K562 (cell line): ENCODE results near the gene BMP6. TPM values are rescaled to one million over a fixed set of nuclear protein-coding genes. Genes with fewer than 3 reads are reported as not detected.
A peak's percentile ranks its signal among the peaks of the same experiment; 100 is the strongest.

Experiments
- BMI1 ChIP-seq: fragments of 150-350 bp; IDR thresholded peaks from 2 replicates; pipeline ENCODE4 v1.6.1; 2014; ENCODE audit warnings: low read length
- EZH2 ChIP-seq: IDR thresholded peaks from 2 replicates; pipeline ENCODE4 v1.6.1; 2012; ENCODE audit warnings: low read depth, mild to moderate bottlenecking, inconsistent platforms, low read length, borderline replicate concordance
- HMG20B ChIP-seq: fragments of 250-450 bp; sonication (Bioruptor Pico); IDR thresholded peaks from 2 replicates; pipeline ENCODE4 v1.5.0; 2021; ENCODE audit warnings: mild to moderate bottlenecking
- KDM4B ChIP-seq, 2 experiments: fragments of 450-650 bp in 1 of 2; sonication (generic) in 1 of 2; IDR thresholded peaks; 2 replicates each; pipeline ENCODE4 v1.6.1; 2016 to 2017; ENCODE audit warnings: borderline replicate concordance in 2 of 2, antibody characterized with exemption in 1 of 2, low read depth in 1 of 2, mild to moderate bottlenecking in 1 of 2
- POU5F1 ChIP-seq: fragments of 150-350 bp; IDR thresholded peaks from 2 replicates; pipeline ENCODE4 v1.6.1; 2014; ENCODE audit warnings: borderline replicate concordance, low read length, low read depth, mild to moderate bottlenecking; ENCODE audit not compliant: partially characterized antibody
- SIN3B ChIP-seq: fragments of 450-650 bp; IDR thresholded peaks from 2 replicates; pipeline ENCODE4 v1.6.1; 2017; ENCODE audit warnings: low read depth, mild to moderate bottlenecking, moderate library complexity
- SMC3 ChIP-seq: conservative IDR thresholded peaks from 2 replicates; pipeline ENCODE4 v1.6.1; 2011; ENCODE audit warnings: low read depth, low read length, improper control_type of control experiment; ENCODE audit not compliant: insufficient read depth
- SOX6 ChIP-seq: fragments of 450-650 bp; IDR thresholded peaks from 2 replicates; pipeline ENCODE4 v1.6.1; 2014; ENCODE audit warnings: mild to moderate bottlenecking
- ZNF311 ChIP-seq: fragments of 250-450 bp; sonication (Bioruptor Pico); IDR thresholded peaks from 2 replicates; pipeline ENCODE4 v1.4.0; 2020; ENCODE audit warnings: mild to moderate bottlenecking, moderate library complexity
- polyA plus RNA-seq, 8 experiments: library from polyadenylated mRNA; depleted of rRNA in 4 of 8; stranded (reverse) in 5 of 8; unstranded in 3 of 8; fragments of >200 nt; fragmentation: Nextera tagmentation in 2 of 8; fragmentation: Illumina TruSeq in 1 of 8; extraction: Ambion mirVana in 2 of 8; extraction: Trizol in 1 of 8; gene quantifications; 2 replicates each; pipeline versions ENCODE4 v1.2.1 to v1.2.3, GENCODE V29; 2011 to 2014; ENCODE audit warnings: inconsistent platforms in 1 of 8, missing spikeins in 1 of 8
- total RNA-seq, 7 experiments: library from RNA; depleted of rRNA in 6 of 7; stranded (reverse); fragments of >200 nt in 6 of 7; fragmentation: Illumina TruSeq in 2 of 7; extraction: Trizol in 2 of 7; gene quantifications; 2 replicates each; pipeline versions ENCODE4 v1.2.1 to v1.2.3, GENCODE V29; 2011 to 2021; ENCODE audit warnings: low replicate concordance in 1 of 7
- TF ChIP-seq, protein P1 (sequence below): sonication (generic); formaldehyde crosslinking; IDR thresholded peaks from 2 replicates; pipeline ENCODE4 v1.8.0; 2022; ENCODE audit warnings: mild to moderate bottlenecking, missing genetic modification reagents, borderline replicate concordance
- TF ChIP-seq, protein P2 (sequence below): fragments of 450-650 bp; IDR thresholded peaks from 2 replicates; pipeline ENCODE4 v1.6.1; 2017; ENCODE audit warnings: antibody characterized with exemption, mild to moderate bottlenecking
- TF ChIP-seq, protein P3 (sequence below): fragments of 250-450 bp; sonication (Bioruptor Pico); IDR thresholded peaks from 2 replicates; pipeline ENCODE4 v1.8.0; 2021; ENCODE audit warnings: moderate library complexity, mild to moderate bottlenecking, inconsistent platforms
- TF ChIP-seq, protein P4 (sequence below), 2 experiments: fragments of 450-650 bp in 1 of 2; sonication (generic) in 1 of 2; formaldehyde crosslinking in 1 of 2; IDR thresholded peaks in 1 of 2; conservative IDR thresholded peaks in 1 of 2; 2 replicates each; pipeline versions ENCODE4 v1.6.1 to v1.8.1; 2016 to 2023; ENCODE audit warnings: mild to moderate bottlenecking in 2 of 2, moderate library complexity in 2 of 2, inconsistent platforms in 1 of 2, missing genetic modification reagents in 1 of 2

The BMP6 gene
- total and polyA plus RNA-seq, 9 of the 15 experiments (the other 6 are each of a cell fraction or from before 2014, with no cell fraction given) = 0.01 to 0.13 (median 0.06) TPM; not detected in 3

DNA sequence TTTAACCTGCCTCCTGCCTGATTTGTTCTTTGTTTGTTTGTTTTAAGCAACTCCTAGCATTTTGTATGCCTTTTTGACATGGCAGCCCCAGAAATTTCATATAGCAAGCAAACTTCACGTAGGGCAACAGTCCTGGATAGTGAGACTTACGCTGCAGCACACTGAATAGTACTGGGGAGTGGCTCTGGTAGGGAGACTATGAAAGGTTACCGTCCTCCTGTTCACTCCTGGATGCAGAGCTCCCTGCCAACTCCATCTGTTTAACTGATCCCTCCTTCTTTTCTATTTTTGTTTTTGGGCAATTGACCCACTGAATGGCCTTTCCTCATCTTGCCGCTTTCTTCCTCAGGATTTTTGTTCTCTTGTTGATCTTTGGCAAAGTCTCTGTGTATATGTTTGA is 44.5 kb upstream of the BMP6 start (continued):
- TF ChIP-seq, protein P1, sequence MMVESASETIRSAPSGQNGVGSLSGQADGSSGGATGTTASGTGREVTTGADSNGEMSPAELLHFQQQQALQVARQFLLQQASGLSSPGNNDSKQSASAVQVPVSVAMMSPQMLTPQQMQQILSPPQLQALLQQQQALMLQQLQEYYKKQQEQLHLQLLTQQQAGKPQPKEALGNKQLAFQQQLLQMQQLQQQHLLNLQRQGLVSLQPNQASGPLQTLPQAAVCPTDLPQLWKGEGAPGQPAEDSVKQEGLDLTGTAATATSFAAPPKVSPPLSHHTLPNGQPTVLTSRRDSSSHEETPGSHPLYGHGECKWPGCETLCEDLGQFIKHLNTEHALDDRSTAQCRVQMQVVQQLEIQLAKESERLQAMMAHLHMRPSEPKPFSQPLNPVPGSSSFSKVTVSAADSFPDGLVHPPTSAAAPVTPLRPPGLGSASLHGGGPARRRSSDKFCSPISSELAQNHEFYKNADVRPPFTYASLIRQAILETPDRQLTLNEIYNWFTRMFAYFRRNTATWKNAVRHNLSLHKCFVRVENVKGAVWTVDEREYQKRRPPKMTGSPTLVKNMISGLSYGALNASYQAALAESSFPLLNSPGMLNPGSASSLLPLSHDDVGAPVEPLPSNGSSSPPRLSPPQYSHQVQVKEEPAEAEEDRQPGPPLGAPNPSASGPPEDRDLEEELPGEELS = no peak
- TF ChIP-seq SOX6 (no peak), KDM4B (IDR thresholded peaks at IDR 0.05; ENCODE audit: borderline replicate concordance in 2 of 2, low read depth in 1 of 2) (no peak), BMI1 (no peak), SIN3B (no peak), ZNF311 (CRISPR knock-in tag) (no peak), POU5F1 (no peak), HMG20B (CRISPR knock-in tag) (no peak), SMC3 (no peak), EZH2 (peak; percentile 90; the same call in 1 of the 2 replicates)
- TF ChIP-seq, protein P2, sequence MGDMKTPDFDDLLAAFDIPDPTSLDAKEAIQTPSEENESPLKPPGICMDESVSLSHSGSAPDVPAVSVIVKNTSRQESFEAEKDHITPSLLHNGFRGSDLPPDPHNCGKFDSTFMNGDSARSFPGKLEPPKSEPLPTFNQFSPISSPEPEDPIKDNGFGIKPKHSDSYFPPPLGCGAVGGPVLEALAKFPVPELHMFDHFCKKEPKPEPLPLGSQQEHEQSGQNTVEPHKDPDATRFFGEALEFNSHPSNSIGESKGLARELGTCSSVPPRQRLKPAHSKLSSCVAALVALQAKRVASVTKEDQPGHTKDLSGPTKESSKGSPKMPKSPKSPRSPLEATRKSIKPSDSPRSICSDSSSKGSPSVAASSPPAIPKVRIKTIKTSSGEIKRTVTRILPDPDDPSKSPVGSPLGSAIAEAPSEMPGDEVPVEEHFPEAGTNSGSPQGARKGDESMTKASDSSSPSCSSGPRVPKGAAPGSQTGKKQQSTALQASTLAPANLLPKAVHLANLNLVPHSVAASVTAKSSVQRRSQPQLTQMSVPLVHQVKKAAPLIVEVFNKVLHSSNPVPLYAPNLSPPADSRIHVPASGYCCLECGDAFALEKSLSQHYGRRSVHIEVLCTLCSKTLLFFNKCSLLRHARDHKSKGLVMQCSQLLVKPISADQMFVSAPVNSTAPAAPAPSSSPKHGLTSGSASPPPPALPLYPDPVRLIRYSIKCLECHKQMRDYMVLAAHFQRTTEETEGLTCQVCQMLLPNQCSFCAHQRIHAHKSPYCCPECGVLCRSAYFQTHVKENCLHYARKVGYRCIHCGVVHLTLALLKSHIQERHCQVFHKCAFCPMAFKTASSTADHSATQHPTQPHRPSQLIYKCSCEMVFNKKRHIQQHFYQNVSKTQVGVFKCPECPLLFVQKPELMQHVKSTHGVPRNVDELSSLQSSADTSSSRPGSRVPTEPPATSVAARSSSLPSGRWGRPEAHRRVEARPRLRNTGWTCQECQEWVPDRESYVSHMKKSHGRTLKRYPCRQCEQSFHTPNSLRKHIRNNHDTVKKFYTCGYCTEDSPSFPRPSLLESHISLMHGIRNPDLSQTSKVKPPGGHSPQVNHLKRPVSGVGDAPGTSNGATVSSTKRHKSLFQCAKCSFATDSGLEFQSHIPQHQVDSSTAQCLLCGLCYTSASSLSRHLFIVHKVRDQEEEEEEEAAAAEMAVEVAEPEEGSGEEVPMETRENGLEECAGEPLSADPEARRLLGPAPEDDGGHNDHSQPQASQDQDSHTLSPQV = no peak
- TF ChIP-seq, protein P3, sequence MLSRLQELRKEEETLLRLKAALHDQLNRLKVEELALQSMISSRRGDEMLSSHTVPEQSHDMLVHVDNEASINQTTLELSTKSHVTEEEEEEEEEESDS (CRISPR knock-in tag) = no peak
- TF ChIP-seq, protein P4, sequence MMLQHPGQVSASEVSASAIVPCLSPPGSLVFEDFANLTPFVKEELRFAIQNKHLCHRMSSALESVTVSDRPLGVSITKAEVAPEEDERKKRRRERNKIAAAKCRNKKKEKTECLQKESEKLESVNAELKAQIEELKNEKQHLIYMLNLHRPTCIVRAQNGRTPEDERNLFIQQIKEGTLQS (IDR thresholded peaks at IDR 0.05) = no peak
- TF ChIP-seq, protein P4 (CRISPR knock-in tag; conservative IDR thresholded peaks at IDR 0.05) = no peak
